HK-2 (cell line): ENCODE results near the gene C1QTNF1.

Experiments
- DNase-seq: peaks from one replicate; pipeline ENCODE4 v3.0.0-alpha.2; 2018; ENCODE audit not compliant: unreplicated experiment

Gene C1QTNF1

DNA sequence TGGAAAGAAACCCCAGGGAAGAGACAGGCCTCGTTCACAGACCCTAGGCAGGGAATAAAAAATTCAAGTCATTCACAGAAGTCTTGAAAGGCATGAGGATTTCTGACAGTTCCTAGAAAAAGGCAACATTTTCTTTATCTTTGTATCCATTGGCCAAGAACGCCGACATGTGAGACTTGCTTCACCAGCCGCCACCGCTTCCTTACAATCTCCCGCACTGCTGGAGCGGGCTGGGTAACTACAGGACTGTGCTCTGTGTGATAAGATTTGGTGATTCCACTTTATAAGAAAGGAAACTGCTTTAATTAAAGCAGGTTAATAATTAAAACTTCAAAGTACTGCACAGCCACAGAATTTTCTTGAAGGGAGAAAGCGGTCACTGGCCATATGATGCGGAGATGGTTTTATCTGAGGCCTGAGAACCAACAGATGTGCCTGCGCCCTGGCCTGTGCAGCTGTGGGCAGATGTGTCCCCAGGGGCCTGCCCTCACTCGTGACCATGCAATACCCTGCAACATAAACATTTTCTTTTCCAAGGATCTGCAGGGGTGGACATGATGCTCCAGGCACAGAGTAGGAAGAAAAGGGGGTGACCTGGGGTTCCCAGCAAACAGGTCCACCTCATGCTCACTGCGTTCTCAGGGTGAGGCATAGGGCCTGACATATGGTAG is 31.3 kb upstream of the C1QTNF1 start:
- DNase-seq, result no peak

DNA sequence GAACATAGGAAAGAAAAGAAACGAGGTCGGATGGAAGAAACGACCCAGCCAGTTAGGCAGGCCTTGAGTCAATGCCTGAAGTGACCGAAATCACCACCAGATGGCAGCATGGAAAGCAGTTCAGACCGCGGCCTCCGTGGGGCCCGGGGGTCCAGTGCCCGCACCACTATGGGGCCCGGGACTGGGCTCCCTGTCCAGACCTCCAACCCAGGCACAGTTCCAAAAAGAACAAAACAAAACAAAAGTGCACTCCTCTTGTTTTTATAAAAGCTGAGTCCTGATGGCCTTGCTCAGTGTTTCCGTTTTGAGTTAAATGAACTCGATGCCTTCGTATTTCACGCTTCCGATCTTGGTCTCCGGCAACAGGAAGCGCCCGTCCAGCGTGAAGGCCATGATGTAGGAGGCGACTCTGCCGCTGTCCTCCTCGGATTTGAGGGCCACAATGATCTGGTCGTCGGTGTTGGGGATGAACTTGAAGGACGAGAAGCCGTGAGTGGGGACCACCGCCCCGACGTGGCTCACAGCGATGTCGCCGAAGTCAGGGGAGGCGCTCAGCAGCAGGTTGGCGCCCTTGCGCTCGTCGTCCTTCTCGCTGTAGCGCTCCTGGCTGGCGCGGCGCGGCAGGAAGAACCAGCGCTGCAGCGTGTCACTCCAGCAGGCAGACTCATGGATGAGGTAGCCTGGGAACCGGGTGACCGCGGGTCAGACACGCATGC is 30.6 kb upstream of the C1QTNF1 start:
- peak; percentile 37 for DNase-seq

DNA sequence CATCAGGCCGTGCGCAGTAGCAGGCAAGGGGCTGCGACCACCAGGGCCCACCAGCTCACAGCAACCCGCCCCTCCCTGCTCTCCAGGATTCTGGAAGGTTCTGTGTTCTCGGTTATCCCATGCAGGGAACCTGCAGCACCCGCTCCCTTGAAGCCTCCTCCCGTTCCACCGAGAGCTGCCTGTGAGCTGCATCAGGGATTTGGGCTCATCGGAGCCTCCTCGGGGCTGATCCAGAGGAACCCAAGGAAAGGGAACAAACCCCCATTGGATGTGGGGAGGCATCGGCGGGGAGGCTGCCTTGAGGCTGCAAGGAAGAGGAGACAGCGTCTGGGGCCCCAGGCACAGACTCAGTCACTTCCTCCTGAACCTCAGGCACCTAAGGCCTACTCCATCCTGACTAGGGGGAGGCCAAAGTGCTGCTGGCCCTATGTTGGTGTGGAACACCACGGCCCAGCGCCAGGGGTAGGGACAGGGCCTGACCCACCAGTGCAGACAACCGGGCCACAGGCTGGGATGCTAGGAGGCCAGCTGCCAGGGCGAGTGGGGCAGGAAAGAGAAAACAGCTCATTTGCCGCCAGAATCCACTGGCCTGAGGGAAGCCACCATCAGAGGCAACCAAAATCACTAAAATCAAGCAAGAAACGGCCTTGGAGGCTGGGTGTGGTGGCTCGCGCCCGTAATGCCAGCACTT is 29.8 kb upstream of the C1QTNF1 start:
- DNase-seq, result no peak

DNA sequence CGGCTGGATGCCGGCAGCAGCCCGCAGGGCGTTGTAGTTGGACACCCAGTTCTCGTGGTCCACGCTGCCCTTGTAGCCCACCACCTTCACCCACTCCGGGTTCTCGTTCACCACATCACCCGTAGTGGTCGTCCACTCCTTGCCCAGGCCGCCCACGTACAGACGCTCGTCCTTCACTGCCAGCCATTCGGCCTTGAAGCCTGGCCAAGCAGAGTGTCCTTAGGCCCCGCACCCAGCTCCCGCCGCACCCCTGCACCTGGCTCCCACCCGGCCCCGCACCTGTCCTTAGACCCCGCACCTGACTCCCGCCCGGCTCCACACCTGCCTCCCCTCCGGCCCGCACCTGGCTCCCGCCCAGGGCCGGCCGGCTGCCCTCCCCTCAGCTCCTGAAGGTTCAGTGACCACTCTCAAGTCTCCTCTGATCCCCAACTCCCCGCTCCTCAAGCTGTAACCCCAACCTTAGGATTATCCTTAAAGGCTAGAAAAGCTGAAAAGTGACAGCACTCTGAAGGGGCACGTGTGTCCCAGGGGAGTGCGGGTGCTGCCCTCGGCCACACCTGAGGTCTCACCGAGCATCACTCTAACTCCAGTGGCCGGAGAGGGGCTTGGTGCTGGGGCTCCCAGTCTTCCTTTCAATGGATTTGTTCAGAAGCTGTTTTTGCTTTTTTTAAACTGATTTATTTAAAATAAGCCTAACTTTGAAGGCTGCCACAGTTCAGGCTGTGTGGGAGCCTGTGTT is 28.8 kb upstream of the C1QTNF1 start:
- no peak for DNase-seq

DNA sequence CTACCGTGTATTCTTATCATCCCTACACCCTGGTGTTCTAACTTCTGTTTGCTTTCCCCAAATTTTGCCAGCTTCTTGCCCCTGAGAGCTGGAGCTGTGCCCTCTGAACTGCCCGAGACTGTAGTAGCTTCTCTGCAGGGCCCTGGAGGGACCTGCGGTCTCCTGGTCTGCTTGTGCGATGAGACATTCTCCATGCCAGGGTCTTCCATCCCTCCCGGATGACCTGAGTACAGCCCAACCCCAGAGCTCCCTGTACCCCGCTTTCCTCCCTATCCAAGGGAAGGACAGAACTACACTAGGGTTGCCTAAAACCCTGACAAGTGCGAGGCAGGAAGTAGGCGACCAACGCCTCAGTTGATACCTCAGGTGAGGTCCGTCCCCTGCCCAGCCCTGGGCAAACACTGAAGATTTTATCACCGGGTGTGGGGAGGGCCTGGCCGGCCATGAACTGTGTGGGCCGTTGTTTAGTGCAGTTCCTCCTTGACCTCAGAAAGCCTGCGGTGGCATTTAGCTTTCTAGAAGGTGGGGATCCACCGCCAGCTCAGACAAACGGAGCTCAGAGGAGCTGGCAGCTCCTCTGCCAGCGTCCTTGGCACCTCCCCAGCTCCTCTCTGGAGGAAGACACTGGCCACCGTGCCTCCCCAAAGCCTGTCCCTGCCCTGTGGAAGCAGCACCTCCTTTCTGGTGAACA is 28.1 kb upstream of the C1QTNF1 start:
- DNase-seq, result no peak

DNA sequence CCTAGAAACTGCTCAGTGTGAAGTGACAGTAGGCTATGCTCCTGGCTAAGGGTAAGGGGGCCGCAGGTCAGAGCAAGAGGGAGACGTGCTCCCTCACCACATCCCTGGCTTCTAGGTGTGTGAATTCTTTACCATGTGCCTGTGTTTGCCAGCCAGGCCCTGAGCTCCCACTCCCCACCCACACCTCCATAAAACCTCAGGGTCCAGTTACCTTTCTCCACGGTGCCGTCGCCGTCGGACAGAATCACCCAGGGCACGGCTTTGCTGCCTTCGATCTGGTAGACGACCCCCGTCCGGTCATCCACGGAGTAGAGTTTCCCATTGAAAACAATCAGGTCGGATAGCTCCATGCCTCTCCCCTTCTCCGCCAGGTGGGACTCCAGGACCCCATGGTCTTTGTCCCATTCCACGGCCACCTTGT is 27.2 kb upstream of the C1QTNF1 start:
- DNase-seq, result no peak

- no peak for DNase-seq
Measured at GRCh38 chr17:78997231-78997741, 26.7 kb upstream of the C1QTNF1 start.

- DNase-seq, result no peak
Measured at GRCh38 chr17:78997881-78998280, 26.1 kb upstream of the C1QTNF1 start.

GRCh38 chr17:78998311-78999055 is 25.5 kb upstream of the C1QTNF1 start:
- no peak for DNase-seq

- no peak for DNase-seq
Measured at GRCh38 chr17:78999056-78999768, 24.8 kb upstream of the C1QTNF1 start.

GRCh38 chr17:78999947-79000395 is 24.0 kb upstream of the C1QTNF1 start:
- DNase-seq, result no peak

DNA sequence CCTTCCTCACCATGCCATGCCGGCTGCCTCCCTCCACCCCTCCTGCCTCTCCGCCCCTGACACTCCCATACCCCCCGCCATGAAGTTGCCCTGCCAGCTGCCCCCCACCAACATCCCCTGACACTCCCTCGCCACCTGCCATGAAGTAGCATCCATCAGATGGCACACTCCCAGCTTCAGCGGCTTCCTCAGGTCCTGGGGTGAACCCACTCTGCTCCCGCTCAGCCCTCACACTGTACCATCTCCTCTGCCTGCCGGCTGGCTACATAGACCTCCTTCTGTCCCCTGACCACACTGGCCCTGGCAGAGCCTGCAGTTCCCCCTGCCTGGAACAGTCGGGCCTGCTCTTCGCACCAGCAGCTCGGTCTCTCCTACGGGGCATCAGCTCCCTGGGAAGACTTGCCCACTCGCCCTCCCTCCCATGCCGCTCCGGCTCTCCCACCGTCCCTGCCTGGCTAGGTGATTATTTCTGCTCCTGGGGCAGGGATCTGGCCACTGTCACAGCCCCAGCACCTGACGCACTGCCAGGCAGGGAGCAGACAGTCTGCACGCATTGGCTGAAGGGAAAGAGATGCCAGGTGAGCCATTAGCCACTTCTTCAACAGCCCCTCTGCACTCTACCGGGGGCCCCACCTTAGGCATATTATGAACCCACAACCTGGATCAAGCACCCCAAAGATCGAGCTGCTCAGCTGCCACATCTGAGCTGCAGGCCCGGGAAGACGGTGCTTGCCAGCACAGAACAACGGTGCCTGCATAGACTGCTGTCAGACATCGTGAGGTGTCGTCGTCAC is 23.4 kb upstream of the C1QTNF1 start:
- no peak for DNase-seq

GRCh38 chr17:79001190-79002020 is 22.6 kb upstream of the C1QTNF1 start:
- no peak for DNase-seq

GRCh38 chr17:79002291-79002690 is 21.7 kb upstream of the C1QTNF1 start:
- no peak for DNase-seq

DNA sequence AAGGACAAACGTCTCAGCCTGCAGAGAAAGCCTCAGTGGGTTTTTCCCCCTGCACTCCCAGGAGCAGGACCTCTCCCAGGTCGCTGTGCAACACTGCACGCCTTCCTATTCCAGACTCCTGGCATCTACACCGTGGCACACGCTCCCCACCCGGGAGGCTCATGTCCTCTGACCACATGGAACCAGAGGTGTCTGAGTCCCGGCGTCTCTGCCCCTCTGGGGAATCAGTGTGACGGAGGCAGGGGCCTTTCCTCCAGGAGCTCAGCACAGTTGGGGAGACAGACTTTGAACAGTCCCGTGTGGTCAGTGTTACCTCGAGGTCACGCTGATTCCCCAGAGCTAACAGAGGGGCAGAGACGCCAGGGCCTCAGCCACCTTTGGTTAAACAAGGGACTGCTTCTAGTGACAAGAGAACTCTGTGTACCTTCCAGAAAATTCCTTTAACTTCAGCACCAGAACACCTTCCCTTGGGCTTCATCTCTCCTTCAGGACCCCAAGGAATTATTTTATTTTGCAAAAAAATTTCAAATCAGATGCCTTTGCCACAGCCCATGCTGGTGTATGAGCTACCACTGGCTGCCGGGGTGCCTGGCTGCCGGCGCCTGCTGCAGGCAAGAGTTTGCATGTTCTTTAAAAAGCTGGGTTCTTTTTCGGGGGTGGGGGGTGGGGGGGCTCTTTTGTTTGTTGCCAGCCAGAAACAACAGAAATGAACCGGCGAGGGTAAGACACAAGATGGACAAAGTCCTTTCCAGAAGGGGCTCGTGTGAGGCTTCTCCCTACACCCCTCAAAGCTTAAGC is 21.0 kb upstream of the C1QTNF1 start:
- no peak for DNase-seq

DNA sequence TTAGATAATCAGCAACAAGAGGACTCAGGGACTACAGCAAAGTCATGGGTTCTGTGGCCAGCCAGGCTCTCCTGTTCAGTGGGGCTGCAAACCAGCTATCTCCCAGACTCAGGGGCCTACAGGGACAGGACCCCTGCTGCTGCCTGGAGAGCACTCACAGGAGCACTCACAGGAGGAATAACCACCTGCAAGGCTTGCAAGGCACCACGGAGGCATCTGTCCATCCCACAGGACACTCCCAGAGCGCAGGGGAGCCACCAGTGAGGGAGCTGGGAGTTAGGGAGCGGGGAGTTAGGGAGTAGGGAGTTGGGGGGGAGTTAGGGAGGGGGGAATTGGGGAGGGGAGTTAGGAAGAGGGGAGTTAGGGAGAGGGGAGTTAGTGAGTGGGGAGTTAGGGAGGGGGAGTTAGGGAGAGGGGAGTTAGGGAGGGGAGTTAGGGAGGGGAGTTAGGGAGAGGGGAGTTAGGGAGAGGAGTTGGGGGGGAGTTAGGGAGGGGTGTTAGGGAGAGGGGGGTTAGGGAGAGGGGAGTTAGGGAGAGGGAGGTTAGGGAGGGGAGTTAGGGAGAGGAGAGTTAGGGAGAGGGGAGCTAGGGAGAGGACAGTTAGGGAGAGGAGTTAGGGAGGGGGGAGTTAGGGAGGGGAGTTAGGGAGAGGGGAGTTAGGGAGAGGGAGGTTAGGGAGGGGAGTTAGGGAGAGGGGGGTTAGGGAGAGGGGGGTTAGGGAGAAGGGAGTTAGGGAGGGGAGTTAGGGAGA is 20.1 kb upstream of the C1QTNF1 start:
- no peak for DNase-seq
